Naive thymus-derived CD8-positive, alpha-beta T cell (primary cell): ENCODE results near the gene TMEM169. TPM values are rescaled to one million over a fixed set of nuclear protein-coding genes. Genes with fewer than 3 reads are reported as not detected.

Experiments used
- ATAC-seq, 2 donors: fragments of 150-1000 bp; cut with Tn5 transposase in 1 of 2; sonication (Bioruptor Pico), chemical (Tn5 transposase) in 1 of 2; 1 replicate in 1 of 2; 2 replicates in 1 of 2; pipeline ENCODE4 v1.10.0; 2021; ENCODE audit warnings: mild to moderate bottlenecking in 2 of 2, moderate library complexity in 2 of 2
- POLR2A ChIA-PET: fragments of 350-600 bp; sonication (Branson Sonifier 250); formaldehyde crosslinking; loops from one replicate; lab custom pipeline; 2021; ENCODE audit warnings: antibody characterized with exemption; lab: Charles Lee
- DNase-seq, 10 donors: peaks; one replicate each; pipeline versions ENCODE4 v3.0.0 to v3.0.0-alpha.2; 2020 to 2022
- H3K27ac Mint-ChIP-seq, 10 donors: one replicate each; pipeline ENCODE4 v1.8.0; 2020 to 2022; ENCODE audit warnings: mild to moderate bottlenecking in 10 of 10, mixed read lengths in 10 of 10, moderate library complexity in 4 of 10, inconsistent platforms in 1 of 10
- H3K27me3 Mint-ChIP-seq, 5 donors: one replicate each; pipeline ENCODE4 v1.8.0; 2021 to 2022; ENCODE audit warnings: mixed read lengths in 5 of 5
- H3K36me3 Mint-ChIP-seq, 3 donors: one replicate each; pipeline ENCODE4 v1.8.0; 2020 to 2022; ENCODE audit warnings: mixed read lengths in 3 of 3, mild to moderate bottlenecking in 2 of 3, inconsistent platforms in 1 of 3
- H3K4me1 Mint-ChIP-seq, 4 donors: one replicate each; pipeline ENCODE4 v1.8.0; 2021 to 2022; ENCODE audit warnings: mixed read lengths in 4 of 4
- H3K4me3 Mint-ChIP-seq, 10 donors: one replicate each; pipeline ENCODE4 v1.8.0; 2020 to 2022; ENCODE audit warnings: mild to moderate bottlenecking in 10 of 10, mixed read lengths in 10 of 10, moderate library complexity in 6 of 10, inconsistent platforms in 1 of 10
- H3K9me3 Mint-ChIP-seq, 9 donors: one replicate each; pipeline ENCODE4 v1.8.0; 2020 to 2022; ENCODE audit warnings: mixed read lengths in 9 of 9, mild to moderate bottlenecking in 3 of 9, inconsistent platforms in 1 of 9, moderate library complexity in 1 of 9
- polyA plus RNA-seq, 3 donors: library from polyadenylated mRNA; unstranded; fragments of 300-500 nt; fragmentation: Illumina TruSeq; gene quantifications; one replicate each; pipeline ENCODE4 v1.2.3, GENCODE V29; 2021
- total RNA-seq, 8 experiments: library from RNA in 2 of 8; stranded (reverse) in 2 of 8; gene quantifications; one replicate each; pipeline ENCODE4 v1.2.3 and lab custom pipeline; 2021 to 2026

The TMEM169 gene
- total and polyA plus RNA-seq, 5 experiments from 2014 or later: 0.73 to 4.1 (median 2.0) TPM

GRCh38 chr2:216052420-216052819 is 29.3 kb upstream of the TMEM169 start:
- Mint-ChIP-seq H3K27ac (peak overlapping the region in 1 of 10 donors; percentile 34), H3K4me3 (no peak overlapping the region), H3K4me1 (peaks cover 1 to 18% (median 9%) of the 10 kb centered on the region in 4 donors), H3K36me3 (peaks cover 0 to 36% (median 21%) of the 10 kb centered on the region in 3 donors), H3K27me3 (no peaks in the 10 kb centered on the region), H3K9me3 (no peaks in the 10 kb centered on the region)
- DNase-seq (no peak), ATAC-seq (no peak)
- POLR2A ChIA-PET: interaction anchor here (0.6 kb wide), 1 partner anchor 9 kb away, joined by 5 read pairs; no protein-coding TSS in a partner anchor

- H3K27ac Mint-ChIP-seq: peak overlapping the region in 7 of 10 donors; percentile 1 to 100 (median 28)
- ATAC-seq: no peak
These were observed 26.0 kb upstream of the TMEM169 start for GRCh38 chr2:216055680-216056079.

GRCh38 chr2:216056739-216057138 is 25.0 kb upstream of the TMEM169 start:
- peaks cover 0 to 16% (median 14%) of the 10 kb centered on the region in 3 donors for H3K36me3 Mint-ChIP-seq
- H3K4me3 Mint-ChIP-seq: peak overlapping the region in 3 of 10 donors; percentile 9 to 76 (median 20)
- H3K4me1 Mint-ChIP-seq: peaks cover 10 to 40% (median 21%) of the 10 kb centered on the region in 4 donors
- POLR2A ChIA-PET: interaction anchor here (0.7 to 3.0 kb wide), 3 partner anchors 52 to 148 kb away, joined by 4 to 24 read pairs (median 5); partner anchors contain the start of gene XRCC5
- H3K27ac Mint-ChIP-seq: peak overlapping the region in 9 of 10 donors; percentile 98 to 100 (median 99)
- DNase-seq (no peak), ATAC-seq (no peak)
- no peaks in the 10 kb centered on the region for H3K27me3 Mint-ChIP-seq
- H3K9me3 Mint-ChIP-seq: peaks cover 0 to 5% (median 0%) of the 10 kb centered on the region in 9 donors

More at GRCh38 chr2:216055680-216056079, 26.0 kb upstream of the TMEM169 start:
- H3K9me3 Mint-ChIP-seq: peaks cover 0 to 5% (median 0%) of the 10 kb centered on the region in 9 donors
- no peaks in the 10 kb centered on the region for H3K27me3 Mint-ChIP-seq
- peaks cover 0 to 17% (median 16%) of the 10 kb centered on the region in 3 donors for H3K36me3 Mint-ChIP-seq
- DNase-seq: no peak
- H3K4me1 Mint-ChIP-seq: peaks cover 10 to 40% (median 21%) of the 10 kb centered on the region in 4 donors
- POLR2A ChIA-PET: no interaction called here
- no peak overlapping the region for H3K4me3 Mint-ChIP-seq

- Mint-ChIP-seq H3K27me3 (no peaks in the 10 kb centered on the region), H3K27ac (peak overlapping the region; percentile 94 to 100 (median 99)), H3K9me3 (peaks cover 0 to 5% (median 0%) of the 10 kb centered on the region in 9 donors), H3K4me3 (peak overlapping the region; percentile 72 to 90 (median 83)), H3K36me3 (peaks cover 0 to 24% (median 12%) of the 10 kb centered on the region in 3 donors), H3K4me1 (peaks cover 10 to 40% (median 21%) of the 10 kb centered on the region in 4 donors)
- POLR2A ChIA-PET: interaction anchor here (1.0 to 3.0 kb wide), 6 partner anchors 24 to 56 kb away, joined by 3 to 24 read pairs (median 6); partner anchors contain the start of genes PECR, TMEM169 and XRCC5
- peak; percentile 28 to 83 (median 65) for DNase-seq
- ATAC-seq: peak; percentile 99
These were observed 24.0 kb upstream of the TMEM169 start for GRCh38 chr2:216057688-216058193.

- POLR2A ChIA-PET: interaction anchor here (1.2 to 3.0 kb wide), 3 partner anchors 22 to 49 kb away, joined by 3 to 24 read pairs (median 12); partner anchors contain the start of genes PECR, TMEM169 and XRCC5
- Mint-ChIP-seq H3K4me3 (peak overlapping the region in 2 of 10 donors; percentile 19 to 39), H3K4me1 (peaks cover 10 to 40% (median 21%) of the 10 kb centered on the region in 4 donors), H3K27ac (peak overlapping the region in 6 of 10 donors; percentile 17 to 100 (median 46)), H3K9me3 (peaks cover 0 to 5% (median 0%) of the 10 kb centered on the region in 9 donors), H3K27me3 (no peaks in the 10 kb centered on the region), H3K36me3 (peaks cover 0 to 35% (median 12%) of the 10 kb centered on the region in 3 donors)
- DNase-seq (peak in 1 of 10 donors; percentile 23), ATAC-seq (no peak)
These were observed 22.4 kb upstream of the TMEM169 start for GRCh38 chr2:216059233-216059834.

- ATAC-seq: no peak
- Mint-ChIP-seq H3K36me3 (peaks cover 0 to 45% (median 11%) of the 10 kb centered on the region in 3 donors), H3K4me1 (peaks cover 9 to 19% (median 17%) of the 10 kb centered on the region in 4 donors), H3K27ac (no peak overlapping the region), H3K27me3 (no peaks in the 10 kb centered on the region), H3K4me3 (no peak overlapping the region), H3K9me3 (peaks cover 0 to 3% (median 0%) of the 10 kb centered on the region in 9 donors)
- no peak for DNase-seq
- POLR2A ChIA-PET: interaction anchor here (0.5 kb wide), 1 partner anchor 18 kb away, joined by 5 read pairs; no protein-coding TSS in a partner anchor
These were observed 17.6 kb upstream of the TMEM169 start for GRCh38 chr2:216064014-216064630.

DNA sequence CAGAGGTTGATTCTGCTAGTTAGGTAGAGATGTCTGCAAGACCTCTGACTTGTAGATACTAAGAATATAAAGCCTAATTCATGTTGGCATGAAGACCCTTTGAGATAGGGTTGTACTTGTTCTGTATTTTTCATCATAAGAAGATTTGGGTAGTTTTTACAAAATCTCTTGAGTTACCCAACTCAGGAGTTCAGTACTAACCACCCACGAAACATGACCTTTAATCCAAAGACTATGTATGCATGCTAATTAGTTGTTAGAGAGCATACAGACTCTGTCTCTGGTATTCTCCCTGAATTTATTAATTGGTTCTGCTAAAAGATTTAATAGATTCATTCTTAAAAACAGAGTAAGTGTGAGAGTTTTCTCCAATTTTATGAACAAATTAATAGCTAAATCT is 17.1 kb upstream of the TMEM169 start:
- Mint-ChIP-seq H3K4me3 (no peak overlapping the region), H3K4me1 (peaks cover 11 to 20% (median 18%) of the 10 kb centered on the region in 4 donors), H3K9me3 (no peaks in the 10 kb centered on the region), H3K27ac (no peak overlapping the region), H3K27me3 (no peaks in the 10 kb centered on the region), H3K36me3 (peaks cover 0 to 48% (median 7%) of the 10 kb centered on the region in 3 donors)
- POLR2A ChIA-PET: interaction anchor here (0.5 to 1.1 kb wide), 2 partner anchors 17 to 19 kb away, joined by 3 to 5 read pairs; partner anchors contain the start of gene PECR
- ATAC-seq: no peak
- no peak for DNase-seq

GRCh38 chr2:216066230-216066629 is 15.5 kb upstream of the TMEM169 start:
- H3K27ac Mint-ChIP-seq: peak overlapping the region in 3 of 10 donors; percentile 56 to 65 (median 63)
- no peak overlapping the region for H3K4me3 Mint-ChIP-seq
- no peaks in the 10 kb centered on the region for H3K9me3 Mint-ChIP-seq
- ATAC-seq (no peak), DNase-seq (no peak)
- POLR2A ChIA-PET: no interaction called here
- H3K27me3 Mint-ChIP-seq: no peaks in the 10 kb centered on the region
- H3K4me1 Mint-ChIP-seq: peaks cover 13 to 20% (median 18%) of the 10 kb centered on the region in 4 donors
- peaks cover 0 to 45% (median 7%) of the 10 kb centered on the region in 3 donors for H3K36me3 Mint-ChIP-seq

- Mint-ChIP-seq H3K27ac (peak overlapping the region in 2 of 10 donors; percentile 2 to 31), H3K27me3 (no peaks in the 10 kb centered on the region), H3K4me3 (no peak overlapping the region), H3K4me1 (peaks cover 14 to 32% (median 22%) of the 10 kb centered on the region in 4 donors), H3K36me3 (peaks cover 0 to 35% (median 10%) of the 10 kb centered on the region in 3 donors), H3K9me3 (no peaks in the 10 kb centered on the region)
- no peak for ATAC-seq
- no peak for DNase-seq
- POLR2A ChIA-PET: interaction anchor here (0.5 to 1.4 kb wide), 2 partner anchors 12 to 267 kb away, joined by 4 read pairs; partner anchors contain the start of genes PECR and TMEM169
These were observed 12.7 kb upstream of the TMEM169 start for GRCh38 chr2:216069028-216069427.

DNA sequence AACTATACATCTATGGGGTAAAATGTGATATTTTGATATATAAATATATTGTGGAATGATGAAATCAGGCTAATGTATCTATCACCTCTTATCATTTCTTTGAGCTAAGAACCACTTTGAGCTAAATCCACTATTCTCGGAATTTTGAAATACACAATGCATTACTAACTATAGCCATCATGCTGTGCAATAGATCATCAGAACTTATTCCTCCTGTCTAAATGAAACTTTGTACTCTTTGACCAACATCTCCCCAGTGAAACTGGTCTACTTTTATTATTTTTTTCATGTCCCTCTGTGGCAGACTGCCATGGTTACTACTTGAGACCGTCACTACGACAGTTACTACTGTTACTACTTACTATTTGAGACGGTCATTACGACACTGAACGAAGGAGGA is 11.5 kb upstream of the TMEM169 start:
- POLR2A ChIA-PET: interaction anchor here (0.6 to 1.4 kb wide), 2 partner anchors 11 to 14 kb away, joined by 4 to 5 read pairs; partner anchors contain the start of genes PECR and TMEM169
- Mint-ChIP-seq H3K27me3 (no peaks in the 10 kb centered on the region), H3K27ac (no peak overlapping the region), H3K36me3 (peaks cover 0 to 35% (median 8%) of the 10 kb centered on the region in 3 donors), H3K4me3 (no peak overlapping the region), H3K9me3 (no peaks in the 10 kb centered on the region), H3K4me1 (peaks cover 22 to 44% (median 33%) of the 10 kb centered on the region in 4 donors)
- DNase-seq (no peak), ATAC-seq (no peak)

DNA sequence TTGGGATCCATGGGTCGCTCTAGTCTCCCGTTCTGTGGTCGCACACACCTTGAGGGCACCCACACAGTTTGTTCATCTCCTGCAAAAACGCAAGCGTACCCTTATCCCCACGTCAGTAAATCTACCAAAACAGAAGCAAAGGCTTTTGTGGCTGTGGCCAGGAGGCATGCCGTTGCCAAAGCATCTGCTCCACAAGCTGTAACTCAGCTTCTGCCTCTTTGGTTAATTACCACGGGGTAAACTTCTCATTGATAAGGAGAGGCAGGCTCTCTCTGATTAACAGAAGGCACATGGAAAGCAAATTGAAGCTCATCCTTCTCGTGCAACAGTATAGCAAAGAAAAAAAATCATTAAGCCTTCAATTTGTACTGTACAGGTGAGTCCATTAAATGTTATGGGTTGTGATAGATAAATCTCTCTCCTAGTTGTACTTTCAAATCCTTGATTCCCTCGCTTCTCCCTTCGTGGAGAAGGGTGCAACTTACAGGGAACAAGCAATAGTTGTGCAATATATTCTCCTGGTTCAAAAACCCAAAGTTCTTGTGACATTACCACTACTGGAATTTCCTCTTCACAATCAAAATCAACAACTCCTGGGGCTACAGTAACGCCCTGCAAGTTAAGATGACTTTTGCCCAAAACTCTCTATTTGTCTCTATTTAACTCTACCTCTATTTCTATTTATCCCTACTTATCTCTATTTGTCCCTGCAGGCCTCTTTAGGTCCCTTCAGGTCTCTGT is 10.4 kb upstream of the TMEM169 start:
- Mint-ChIP-seq H3K27me3 (no peaks in the 10 kb centered on the region), H3K27ac (peak overlapping the region in 3 of 10 donors; percentile 1 to 60 (median 33)), H3K9me3 (no peaks in the 10 kb centered on the region), H3K36me3 (peaks cover 0 to 34% (median 5%) of the 10 kb centered on the region in 3 donors), H3K4me3 (no peak overlapping the region), H3K4me1 (peaks cover 21 to 53% (median 41%) of the 10 kb centered on the region in 4 donors)
- no peak for DNase-seq
- POLR2A ChIA-PET: no interaction called here
- ATAC-seq: no peak
